GM23248 (cell line): ENCODE data around the gene TAF4. TPM values are rescaled to one million over a fixed set of nuclear protein-coding genes. Genes with fewer than 3 reads are reported as not detected.
"Not testable (repeated sequence)": the region's sequence is repeated elsewhere in the genome, so short reads cannot be mapped to it uniquely, and the experiment has no call there.

Experiments used
- DNase-seq: peaks from one replicate; pipeline ENCODE4 v3.0.0-alpha.2; 2015
- H2AFZ ChIP-seq: fragments of 200-600 bp; sonication (generic); 2 replicates; pipeline ENCODE4 v1.6.1; 2016; ENCODE audit warnings: antibody characterized with exemption
- H3F3A ChIP-seq: fragments of 200-600 bp; sonication (generic); 2 replicates; pipeline ENCODE4 v1.6.1; 2016; ENCODE audit warnings: mild to moderate bottlenecking, antibody characterized with exemption, mixed run types; ENCODE audit not compliant: insufficient read depth
- H3K27ac ChIP-seq: fragments of 200-600 bp; sonication (generic); 2 replicates; pipeline ENCODE4 v1.5.1; 2016; ENCODE audit warnings: mild to moderate bottlenecking
- H3K27me3 ChIP-seq: fragments of 200-600 bp; sonication (generic); replicated peaks from 2 replicates; pipeline ENCODE4 v1.6.1; 2016; ENCODE audit warnings: mild to moderate bottlenecking; ENCODE audit not compliant: insufficient read depth
- H3K36me3 ChIP-seq: fragments of 200-600 bp; sonication (generic); 2 replicates; pipeline ENCODE4 v1.6.1; 2016; ENCODE audit warnings: low read depth, mild to moderate bottlenecking
- H3K4me1 ChIP-seq: fragments of 200-600 bp; sonication (generic); 2 replicates; pipeline ENCODE4 v1.6.1; 2016; ENCODE audit warnings: mild to moderate bottlenecking; ENCODE audit not compliant: insufficient read depth
- H3K4me2 ChIP-seq: fragments of 200-600 bp; sonication (generic); one replicate; pipeline ENCODE4 v1.6.1; 2016; ENCODE audit warnings: mild to moderate bottlenecking; ENCODE audit not compliant: unreplicated experiment
- H3K4me3 ChIP-seq: fragments of 200-600 bp; sonication (generic); 2 replicates; pipeline ENCODE4 v1.5.1; 2016; ENCODE audit warnings: mild to moderate bottlenecking
- H3K79me2 ChIP-seq: fragments of 200-600 bp; sonication (generic); 2 replicates; pipeline ENCODE4 v1.6.1; 2016; ENCODE audit warnings: mild to moderate bottlenecking; ENCODE audit not compliant: insufficient read depth
- H3K9ac ChIP-seq: fragments of 200-600 bp; sonication (generic); 2 replicates; pipeline ENCODE4 v1.6.1; 2016; ENCODE audit warnings: mild to moderate bottlenecking
- H3K9me2 ChIP-seq: fragments of 200-600 bp; sonication (generic); 2 replicates; pipeline ENCODE4 v1.6.1; 2016; ENCODE audit warnings: mixed run types, mild to moderate bottlenecking, moderate library complexity; ENCODE audit not compliant: insufficient read depth
- H3K9me3 ChIP-seq: fragments of 200-600 bp; sonication (generic); one replicate; pipeline ENCODE4 v1.6.1; 2017; ENCODE audit warnings: low read depth
- H4K20me1 ChIP-seq: fragments of 200-600 bp; sonication (generic); 2 replicates; pipeline ENCODE4 v1.6.0; 2016; ENCODE audit not compliant: insufficient read depth
- EZH2 ChIP-seq: fragments of 200-600 bp; sonication (generic); IDR thresholded peaks from 2 replicates; pipeline ENCODE4 v1.6.1; 2018; ENCODE audit warnings: antibody characterized with exemption, mild to moderate bottlenecking; ENCODE audit not compliant: insufficient read depth, poor library complexity, severe bottlenecking
- EZH2phosphoT487 ChIP-seq: fragments of 200-600 bp; sonication (generic); IDR thresholded peaks from 2 replicates; pipeline ENCODE4 v1.6.1; 2018; ENCODE audit warnings: antibody characterized with exemption, moderate library complexity, mild to moderate bottlenecking, low read depth; ENCODE audit not compliant: insufficient read depth
- WGBS, 2 experiments: methylation state at CpG; one replicate each; pipeline ENCODE4 v1.1.6; 2015 to 2017; ENCODE audit warnings: low lambda C conversion rate in 2 of 2, low coverage in 1 of 2; ENCODE audit errors: missing lambda C conversion rate in 2 of 2; 5-methylcytosine and 5-hydroxymethylcytosine counted together
- in situ Hi-C: fragments of 300-500 bp; cut with MboI; formaldehyde crosslinking; loops from 2 replicates; pipeline ENCODE4 v1.15.0; 2020
- polyA plus RNA-seq: library from polyadenylated mRNA; unstranded; fragments of >200 nt; fragmentation: Nextera tagmentation; extraction: Ambion mirVana; gene quantifications from 2 replicates; pipeline ENCODE4 v1.2.1, GENCODE V29; 2016
- total RNA-seq: library from RNA; depleted of rRNA; stranded (reverse); fragments of >200 nt; shearing (Covaris generic); gene quantifications from 2 replicates; pipeline ENCODE4 v1.2.3, GENCODE V29; 2014

The TAF4 gene
- total and polyA plus RNA-seq, 2 experiments from 2014 or later = 1.4 to 2.9 TPM

DNA sequence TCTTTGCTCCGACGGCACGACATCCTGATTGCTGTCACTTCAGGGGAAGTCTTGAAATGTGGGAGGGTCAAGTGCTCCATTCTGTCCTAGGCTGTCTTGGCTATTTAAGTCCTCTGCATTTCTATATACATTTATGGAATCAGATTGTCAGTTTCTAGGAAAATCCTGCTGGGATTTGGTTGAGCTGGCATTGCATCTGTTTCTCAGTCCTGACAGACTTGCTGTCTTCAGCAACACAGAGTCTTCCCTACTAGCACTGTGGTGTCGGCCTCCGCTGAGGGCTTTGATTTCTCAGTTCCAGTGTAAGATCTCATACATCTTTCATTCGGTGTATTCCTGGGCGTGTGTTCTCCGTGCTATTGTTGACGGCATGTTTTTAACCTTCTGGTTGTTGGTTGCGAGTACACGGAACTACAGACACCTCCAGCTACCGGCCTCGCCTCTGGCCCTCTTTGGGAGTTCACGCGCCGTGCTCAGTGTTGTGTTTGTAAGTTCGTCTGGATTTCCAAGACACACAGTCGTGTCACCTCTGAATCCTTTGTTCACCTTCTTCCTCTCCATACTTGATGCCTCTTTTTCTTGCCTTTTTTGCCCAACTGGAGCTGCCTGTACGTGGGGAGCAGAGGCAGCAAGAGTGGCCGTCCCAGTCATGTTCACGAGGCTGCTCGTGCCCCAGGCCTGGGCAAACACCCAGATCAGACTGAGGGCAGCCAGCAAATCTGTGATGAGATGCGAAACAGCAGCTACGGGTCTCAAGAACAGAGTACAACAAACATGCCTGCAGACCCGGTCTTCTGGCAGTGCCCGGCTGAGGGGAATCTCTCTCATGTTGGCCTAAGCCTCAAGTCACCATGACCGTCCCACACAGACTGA is 92.8 kb downstream of the TAF4 start:
- Histone ChIP-seq H3K4me1 (no peaks in the 10 kb centered on the region), H3F3A (no peaks in the 10 kb centered on the region), H2AFZ (no peak overlapping the region), H3K4me2 (no peak overlapping the region), H3K27ac (no peak overlapping the region), H3K79me2 (no peaks in the 10 kb centered on the region), H4K20me1 (no peaks in the 10 kb centered on the region), H3K9me2 (no peaks in the 10 kb centered on the region), H3K27me3 (no peaks in the 10 kb centered on the region), H3K4me3 (no peak overlapping the region), H3K9me3 (no peaks in the 10 kb centered on the region), H3K36me3 (no peaks in the 10 kb centered on the region), H3K9ac (no peak overlapping the region)
- 92% methylated on average over 27 of the region's 27 CpGs for WGBS, 2 experiments
- no peak for DNase-seq
- no peak for TF ChIP-seq EZH2
- no peak for TF ChIP-seq EZH2phosphoT487
- in situ Hi-C loops = no loop called here

DNA sequence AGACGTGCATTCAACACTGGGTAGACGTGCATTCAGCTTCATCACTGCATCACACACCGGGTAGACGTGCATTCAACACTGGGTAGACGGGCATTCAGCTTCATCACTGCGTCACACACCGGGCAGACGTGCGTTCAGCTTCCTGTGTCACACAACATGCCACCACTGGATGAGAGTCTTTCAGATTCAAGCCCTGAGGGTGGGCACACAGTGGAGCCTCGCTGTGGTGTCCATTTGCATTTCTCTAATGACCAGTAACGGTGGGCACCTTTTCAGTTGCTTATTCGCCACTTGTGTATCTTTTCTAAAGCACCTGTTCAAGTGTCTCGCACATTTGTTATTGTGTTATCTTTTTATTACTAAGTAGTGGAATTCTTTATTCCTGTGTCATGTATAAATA is 94.1 kb downstream of the TAF4 start:
- H3K9me3 ChIP-seq, H3K4me2 ChIP-seq, DNase-seq, H3K9me2 ChIP-seq, H3K4me3 ChIP-seq, H3K36me3 ChIP-seq, H3F3A ChIP-seq, H3K9ac ChIP-seq, in situ Hi-C loops, H3K27me3 ChIP-seq, H4K20me1 ChIP-seq, H3K4me1 ChIP-seq, H2AFZ ChIP-seq, H3K79me2 ChIP-seq, H3K27ac ChIP-seq: not testable (repeated sequence)
- 95 to 97% methylated on average over 9 to 13 of the region's 13 CpGs for WGBS, 2 experiments

DNA sequence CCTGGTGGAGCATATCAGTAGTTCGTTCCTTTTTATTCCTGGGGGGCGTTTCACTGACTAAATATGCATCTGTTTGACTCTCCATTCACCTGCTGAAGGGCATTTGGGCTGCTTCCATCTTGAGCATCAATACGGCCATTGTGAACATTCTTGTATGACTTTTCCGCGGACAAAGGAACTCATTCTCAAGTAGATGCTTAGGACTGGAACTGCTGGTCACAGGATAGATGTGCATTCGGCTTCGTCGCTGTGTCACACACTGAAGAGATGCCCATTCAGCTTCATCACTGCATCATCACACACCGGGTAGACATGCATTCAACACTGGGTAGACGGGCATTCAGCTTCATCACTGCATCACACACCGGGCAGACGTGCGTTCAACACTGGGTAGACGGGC is 95.3 kb downstream of the TAF4 start:
- no peaks in the 10 kb centered on the region for H3K27me3 ChIP-seq
- no peak overlapping the region for H2AFZ ChIP-seq
- no peaks in the 10 kb centered on the region for H3K9me2 ChIP-seq
- no peaks in the 10 kb centered on the region for H3K79me2 ChIP-seq
- no peak overlapping the region for H3K4me2 ChIP-seq
- no peaks in the 10 kb centered on the region for H3F3A ChIP-seq
- H3K36me3 ChIP-seq = no peaks in the 10 kb centered on the region
- in situ Hi-C loops = no loop called here
- 89 to 93% methylated on average over 14 of the region's 14 CpGs for WGBS, 2 experiments
- no peaks in the 10 kb centered on the region for H3K4me1 ChIP-seq
- DNase-seq = no peak
- no peaks in the 10 kb centered on the region for H3K9me3 ChIP-seq
- H4K20me1 ChIP-seq = no peaks in the 10 kb centered on the region
- H3K27ac ChIP-seq = no peak overlapping the region
- H3K4me3 ChIP-seq = no peak overlapping the region
- no peak for TF ChIP-seq EZH2
- TF ChIP-seq EZH2phosphoT487 = no peak
- no peak overlapping the region for H3K9ac ChIP-seq

DNA sequence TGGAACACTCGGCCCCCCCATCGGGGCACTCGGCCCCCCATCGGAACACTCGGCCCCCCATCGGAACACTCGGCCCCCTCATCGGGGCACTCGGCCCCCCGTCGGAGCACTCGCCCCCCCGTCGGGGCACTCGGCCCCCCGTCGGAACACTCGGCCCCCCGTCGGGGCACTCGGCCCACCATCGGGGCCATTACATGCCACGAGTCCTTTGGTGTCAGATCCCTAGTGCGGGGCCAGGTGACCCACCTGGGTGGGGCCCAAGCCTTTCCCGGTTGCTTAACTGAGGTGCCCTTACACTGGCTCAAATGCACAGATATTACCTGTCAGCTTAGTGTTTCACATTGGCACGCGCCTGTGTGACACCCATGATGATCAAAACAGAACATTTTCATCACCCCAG is 95.9 kb downstream of the TAF4 start:
- no peaks in the 10 kb centered on the region for H4K20me1 ChIP-seq
- TF ChIP-seq EZH2phosphoT487 (no peak), EZH2 (no peak)

More for the DNA sequence above, 95.9 kb downstream of the TAF4 start:
- Histone ChIP-seq H3K4me1 (no peaks in the 10 kb centered on the region), H3K27me3 (peaks cover 4% of the 10 kb centered on the region; the same call in 1 of the 2 replicates), H3F3A (no peaks in the 10 kb centered on the region), H3K9me2 (no peaks in the 10 kb centered on the region), H3K36me3 (no peaks in the 10 kb centered on the region), H3K27ac (no peak overlapping the region), H3K4me3 (no peak overlapping the region), H3K9ac (no peak overlapping the region), H2AFZ (no peak overlapping the region), H3K4me2 (no peak overlapping the region), H3K79me2 (no peaks in the 10 kb centered on the region), H3K9me3 (no peaks in the 10 kb centered on the region)
- WGBS, 2 experiments = 83 to 88% methylated on average over 12 to 27 of the region's 27 CpGs
- in situ Hi-C loops = no loop called here
- DNase-seq = no peak
